ENCODE results near the gene RSU1.
"Not testable (repeated sequence)": the region's sequence is repeated elsewhere in the genome, so short reads cannot be mapped to it uniquely, and the experiment has no call there.

RSU1 gene

DNA sequence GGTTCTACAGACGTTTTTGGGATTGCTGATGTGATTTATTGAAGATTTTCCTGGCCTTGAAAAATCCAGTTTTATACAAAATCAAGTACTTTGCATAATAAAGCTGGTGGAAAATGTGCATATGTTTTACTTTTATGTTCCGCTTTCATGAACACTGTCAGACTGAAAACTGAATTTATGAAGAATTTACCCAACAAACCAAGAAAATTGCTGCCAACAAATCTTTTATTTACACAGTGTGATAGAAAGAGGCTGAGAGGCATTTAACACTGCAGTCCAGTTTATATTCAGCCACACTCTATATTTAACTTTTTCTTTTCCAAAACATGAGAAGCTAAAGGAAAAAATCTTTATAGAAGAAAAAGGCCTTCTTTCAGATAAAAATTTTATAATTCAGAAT is 35.4 kb upstream of the RSU1 start:
- no peaks in the 10 kb centered on the region for H3K36me3 ChIP-seq (ENCODE audit: control insufficient read depth in 5 of 5, insufficient read depth in 5 of 5, low read length in 5 of 5)
- no peak overlapping the region for H3K9ac ChIP-seq (ENCODE audit: low read length in 5 of 5)
- no peaks in the 10 kb centered on the region for H3K9me3 ChIP-seq (ENCODE audit: control insufficient read depth in 5 of 5, low read length in 5 of 5)
- H3K27me3 ChIP-seq (ENCODE audit: control insufficient read depth in 5 of 5, insufficient read depth in 4 of 5, low read length in 5 of 5): no peaks in the 10 kb centered on the region
- no peak overlapping the region for H3K4me3 ChIP-seq (ENCODE audit: low read depth in 1 of 5, low read length in 5 of 5)
- peaks cover 0 to 11% (median 8%) of the 10 kb centered on the region in 5 donors for H3K4me1 ChIP-seq (ENCODE audit: control insufficient read depth in 5 of 5, insufficient read depth in 5 of 5, low read length in 5 of 5)
- no peak overlapping the region for H3K27ac ChIP-seq (ENCODE audit: low read depth, low read length)

GRCh38 chr10:16848562-16849154 is 31.4 kb upstream of the RSU1 start:
- H3K9ac ChIP-seq (ENCODE audit: low read length in 5 of 5): no peak overlapping the region
- H3K27ac ChIP-seq (ENCODE audit: low read depth, low read length): no peak overlapping the region
- no peak overlapping the region for H3K4me3 ChIP-seq (ENCODE audit: low read depth in 1 of 5, low read length in 5 of 5)
- H3K4me1 ChIP-seq (ENCODE audit: control insufficient read depth in 5 of 5, insufficient read depth in 5 of 5, low read length in 5 of 5): peaks cover 0 to 18% (median 12%) of the 10 kb centered on the region in 5 donors
- no peaks in the 10 kb centered on the region for H3K36me3 ChIP-seq (ENCODE audit: control insufficient read depth in 5 of 5, insufficient read depth in 5 of 5, low read length in 5 of 5)
- no peaks in the 10 kb centered on the region for H3K27me3 ChIP-seq (ENCODE audit: control insufficient read depth in 5 of 5, insufficient read depth in 4 of 5, low read length in 5 of 5)
- H3K9me3 ChIP-seq (ENCODE audit: control insufficient read depth in 5 of 5, low read length in 5 of 5): no peaks in the 10 kb centered on the region

- Histone ChIP-seq H3K4me3 (ENCODE audit: low read depth in 1 of 5, low read length in 5 of 5) (no peak overlapping the region), H3K27ac (ENCODE audit: low read depth, low read length) (no peak overlapping the region), H3K9ac (ENCODE audit: low read length in 5 of 5) (no peak overlapping the region), H3K9me3 (ENCODE audit: control insufficient read depth in 5 of 5, low read length in 5 of 5) (no peaks in the 10 kb centered on the region), H3K36me3 (ENCODE audit: control insufficient read depth in 5 of 5, insufficient read depth in 5 of 5, low read length in 5 of 5) (no peaks in the 10 kb centered on the region), H3K4me1 (ENCODE audit: control insufficient read depth in 5 of 5, insufficient read depth in 5 of 5, low read length in 5 of 5) (peaks cover 0 to 22% (median 15%) of the 10 kb centered on the region in 5 donors), H3K27me3 (ENCODE audit: control insufficient read depth in 5 of 5, insufficient read depth in 4 of 5, low read length in 5 of 5) (no peaks in the 10 kb centered on the region)
Measured at GRCh38 chr10:16847644-16848043, 30.4 kb upstream of the RSU1 start.

GRCh38 chr10:16845248-16845647 is 28.0 kb upstream of the RSU1 start:
- no peaks in the 10 kb centered on the region for H3K27me3 ChIP-seq (ENCODE audit: control insufficient read depth in 5 of 5, insufficient read depth in 4 of 5, low read length in 5 of 5)
- peak overlapping the region; percentile 47 for H3K27ac ChIP-seq (ENCODE audit: low read depth, low read length)

DNA sequence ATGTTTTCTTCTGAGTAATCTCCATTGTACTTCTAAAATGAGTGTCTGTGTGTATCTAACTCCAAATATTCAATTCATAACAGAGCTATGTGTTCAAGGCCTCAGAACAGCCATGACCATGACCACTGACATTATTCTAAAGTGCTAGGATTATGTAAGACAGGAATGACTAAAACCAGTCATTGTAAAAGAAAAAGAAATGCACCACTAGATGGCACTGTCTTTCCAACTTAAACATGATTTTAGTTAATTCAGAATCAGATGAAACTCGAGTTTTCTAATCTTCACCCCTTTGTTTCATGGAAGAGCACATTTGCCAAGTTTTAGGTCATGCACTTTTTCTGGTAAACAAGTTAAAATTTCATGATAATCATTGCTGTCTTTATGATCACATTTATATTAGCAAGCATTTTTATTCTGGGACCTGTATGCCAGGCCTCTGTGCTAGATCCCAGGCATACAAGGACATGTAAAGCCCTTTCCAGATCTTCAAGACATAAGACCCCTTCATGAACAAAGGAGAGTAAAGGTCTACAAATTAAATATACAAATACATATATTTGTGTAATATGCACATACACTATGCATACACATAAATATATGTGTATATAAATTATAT is 26.1 kb upstream of the RSU1 start:
- no peak overlapping the region for H3K4me3 ChIP-seq (ENCODE audit: low read depth in 1 of 5, low read length in 5 of 5)
- H3K27ac ChIP-seq (ENCODE audit: low read depth, low read length): no peak overlapping the region
- H3K9me3 ChIP-seq (ENCODE audit: control insufficient read depth in 5 of 5, low read length in 5 of 5): no peaks in the 10 kb centered on the region
- no peak overlapping the region for H3K9ac ChIP-seq (ENCODE audit: low read length in 5 of 5)
- H3K27me3 ChIP-seq (ENCODE audit: control insufficient read depth in 5 of 5, insufficient read depth in 4 of 5, low read length in 5 of 5): no peaks in the 10 kb centered on the region
- H3K36me3 ChIP-seq (ENCODE audit: control insufficient read depth in 5 of 5, insufficient read depth in 5 of 5, low read length in 5 of 5): no peaks in the 10 kb centered on the region
- peaks cover 0 to 16% (median 13%) of the 10 kb centered on the region in 5 donors for H3K4me1 ChIP-seq (ENCODE audit: control insufficient read depth in 5 of 5, insufficient read depth in 5 of 5, low read length in 5 of 5)

More at GRCh38 chr10:16845248-16845647, 28.0 kb upstream of the RSU1 start:
- H3K9me3 ChIP-seq (ENCODE audit: control insufficient read depth in 5 of 5, low read length in 5 of 5): no peaks in the 10 kb centered on the region
- peak overlapping the region in 2 of 5 donors; percentile 1 to 17 for H3K9ac ChIP-seq (ENCODE audit: low read length in 5 of 5)
- no peaks in the 10 kb centered on the region for H3K36me3 ChIP-seq (ENCODE audit: control insufficient read depth in 5 of 5, insufficient read depth in 5 of 5, low read length in 5 of 5)
- peaks cover 0 to 22% (median 15%) of the 10 kb centered on the region in 5 donors for H3K4me1 ChIP-seq (ENCODE audit: control insufficient read depth in 5 of 5, insufficient read depth in 5 of 5, low read length in 5 of 5)
- H3K4me3 ChIP-seq (ENCODE audit: low read depth in 1 of 5, low read length in 5 of 5): no peak overlapping the region

- H3K4me1 ChIP-seq (ENCODE audit: control insufficient read depth in 5 of 5, insufficient read depth in 5 of 5, low read length in 5 of 5): peaks cover 0 to 14% (median 10%) of the 10 kb centered on the region in 5 donors
- H3K4me3 ChIP-seq (ENCODE audit: low read depth in 1 of 5, low read length in 5 of 5): no peak overlapping the region
- H3K27ac ChIP-seq (ENCODE audit: low read depth, low read length): no peak overlapping the region
- H3K9me3 ChIP-seq (ENCODE audit: control insufficient read depth in 5 of 5, low read length in 5 of 5): no peaks in the 10 kb centered on the region
- no peaks in the 10 kb centered on the region for H3K27me3 ChIP-seq (ENCODE audit: control insufficient read depth in 5 of 5, insufficient read depth in 4 of 5, low read length in 5 of 5)
- no peak overlapping the region for H3K9ac ChIP-seq (ENCODE audit: low read length in 5 of 5)
- no peaks in the 10 kb centered on the region for H3K36me3 ChIP-seq (ENCODE audit: control insufficient read depth in 5 of 5, insufficient read depth in 5 of 5, low read length in 5 of 5)
Measured at GRCh38 chr10:16835228-16835627, 18.0 kb upstream of the RSU1 start.

DNA sequence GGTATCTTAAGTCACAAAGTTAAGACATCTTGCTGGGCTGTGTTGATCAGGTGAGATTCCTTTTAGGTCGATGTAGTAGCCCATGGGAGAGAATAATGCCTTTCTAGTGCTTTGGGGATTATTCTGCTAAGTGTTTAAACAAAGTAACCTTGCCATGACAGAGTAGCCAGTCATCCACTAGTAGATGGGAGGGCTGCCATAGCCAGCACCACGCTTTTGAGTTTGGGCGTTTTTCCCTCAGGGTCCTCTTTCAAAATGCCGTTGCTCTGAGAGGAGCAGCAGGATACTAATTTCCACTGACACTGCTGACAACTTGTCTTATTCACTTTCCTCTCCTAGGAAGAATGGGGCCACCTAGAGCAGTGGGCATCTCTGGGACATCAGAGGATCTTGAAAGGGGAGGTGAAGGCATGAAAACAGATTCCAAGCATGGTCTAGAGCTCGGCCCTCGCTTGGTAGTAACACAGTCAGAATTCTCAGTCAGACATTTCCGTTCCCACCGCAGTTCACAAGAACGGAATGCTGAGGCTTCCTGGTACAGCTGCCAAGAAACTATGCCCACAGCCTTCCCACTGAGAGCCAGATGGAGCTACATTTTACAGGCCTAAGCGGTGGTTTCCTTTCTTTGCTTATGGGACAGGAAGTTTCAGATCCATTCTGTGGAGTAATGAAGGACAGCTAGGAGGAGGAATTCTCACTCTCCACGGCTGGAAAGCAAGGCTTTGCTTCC is 15.3 kb upstream of the RSU1 start:
- Histone ChIP-seq H3K4me1 (ENCODE audit: control insufficient read depth in 5 of 5, insufficient read depth in 5 of 5, low read length in 5 of 5) (peaks cover 0 to 23% (median 10%) of the 10 kb centered on the region in 5 donors), H3K36me3 (ENCODE audit: control insufficient read depth in 5 of 5, insufficient read depth in 5 of 5, low read length in 5 of 5) (no peaks in the 10 kb centered on the region), H3K9ac (ENCODE audit: low read length in 5 of 5) (peak overlapping the region in 1 of 5 donors; percentile 19), H3K27me3 (ENCODE audit: control insufficient read depth in 5 of 5, insufficient read depth in 4 of 5, low read length in 5 of 5) (no peaks in the 10 kb centered on the region), H3K27ac (ENCODE audit: low read depth, low read length) (peak overlapping the region; percentile 44), H3K4me3 (ENCODE audit: low read depth in 1 of 5, low read length in 5 of 5) (peak overlapping the region in 2 of 5 donors; percentile 2 to 28), H3K9me3 (ENCODE audit: control insufficient read depth in 5 of 5, low read length in 5 of 5) (no peaks in the 10 kb centered on the region)

- Histone ChIP-seq H3K27me3 (ENCODE audit: control insufficient read depth in 5 of 5, insufficient read depth in 4 of 5, low read length in 5 of 5) (no peaks in the 10 kb centered on the region), H3K4me1 (ENCODE audit: control insufficient read depth in 5 of 5, insufficient read depth in 5 of 5, low read length in 5 of 5) (peaks cover 0 to 23% (median 10%) of the 10 kb centered on the region in 5 donors), H3K9me3 (ENCODE audit: control insufficient read depth in 5 of 5, low read length in 5 of 5) (no peaks in the 10 kb centered on the region), H3K36me3 (ENCODE audit: control insufficient read depth in 5 of 5, insufficient read depth in 5 of 5, low read length in 5 of 5) (no peaks in the 10 kb centered on the region), H3K27ac (ENCODE audit: low read depth, low read length) (no peak overlapping the region), H3K9ac (ENCODE audit: low read length in 5 of 5) (no peak overlapping the region), H3K4me3 (ENCODE audit: low read depth in 1 of 5, low read length in 5 of 5) (peak overlapping the region in 1 of 5 donors; percentile 17)
Measured at GRCh38 chr10:16828701-16829175, 11.5 kb upstream of the RSU1 start.

- H3K9me3 ChIP-seq (ENCODE audit: control insufficient read depth in 5 of 5, low read length in 5 of 5): no peaks in the 10 kb centered on the region
- H3K4me1 ChIP-seq (ENCODE audit: control insufficient read depth in 5 of 5, insufficient read depth in 5 of 5, low read length in 5 of 5): peaks cover 0 to 19% (median 9%) of the 10 kb centered on the region in 5 donors
- no peaks in the 10 kb centered on the region for H3K27me3 ChIP-seq (ENCODE audit: control insufficient read depth in 5 of 5, insufficient read depth in 4 of 5, low read length in 5 of 5)
- H3K36me3 ChIP-seq (ENCODE audit: control insufficient read depth in 5 of 5, insufficient read depth in 5 of 5, low read length in 5 of 5): no peaks in the 10 kb centered on the region
- H3K9ac ChIP-seq (ENCODE audit: low read length in 5 of 5): no peak overlapping the region
- no peak overlapping the region for H3K27ac ChIP-seq (ENCODE audit: low read depth, low read length)
- no peak overlapping the region for H3K4me3 ChIP-seq (ENCODE audit: low read depth in 1 of 5, low read length in 5 of 5)
Measured at GRCh38 chr10:16828114-16828568, 10.9 kb upstream of the RSU1 start.

DNA sequence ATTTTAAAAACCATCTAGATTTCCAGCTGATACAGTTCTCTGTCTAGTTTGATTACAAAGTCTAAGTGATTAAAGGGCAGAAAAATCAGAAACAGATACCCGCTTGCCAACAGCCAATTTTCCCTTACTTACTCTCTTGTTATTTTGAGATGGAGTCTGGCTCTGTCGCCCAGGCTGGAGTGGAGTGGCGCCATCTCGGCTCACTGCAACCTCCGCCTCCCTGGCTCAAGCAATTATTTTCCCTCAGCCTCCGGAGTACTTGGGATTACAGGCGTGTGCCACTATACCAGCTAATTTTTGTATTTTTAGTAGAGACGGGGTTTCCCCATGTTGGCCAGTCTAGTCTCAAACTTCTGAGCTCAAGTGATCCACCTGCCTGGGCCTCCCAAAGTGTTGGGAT is 10.2 kb upstream of the RSU1 start:
- not testable (repeated sequence) for H3K9ac ChIP-seq (ENCODE audit: low read length in 5 of 5); H3K4me3 ChIP-seq (ENCODE audit: low read depth in 1 of 5, low read length in 5 of 5); H3K36me3 ChIP-seq (ENCODE audit: control insufficient read depth in 5 of 5, insufficient read depth in 5 of 5, low read length in 5 of 5); H3K27ac ChIP-seq (ENCODE audit: low read depth, low read length); H3K27me3 ChIP-seq (ENCODE audit: control insufficient read depth in 5 of 5, insufficient read depth in 4 of 5, low read length in 5 of 5); H3K9me3 ChIP-seq (ENCODE audit: control insufficient read depth in 5 of 5, low read length in 5 of 5)
- peaks cover 0 to 15% (median 4%) of the 10 kb centered on the region in 5 donors for H3K4me1 ChIP-seq (ENCODE audit: control insufficient read depth in 5 of 5, insufficient read depth in 5 of 5, low read length in 5 of 5)
